Muscle layer of colon (tissue), 2 donors: ENCODE results near the gene FCGR3A.
"Not testable (repeated sequence)": the region's sequence is repeated elsewhere in the genome, so short reads cannot be mapped to it uniquely, and the experiment has no call there.

Experiments used
- H3K27ac ChIP-seq: one replicate; pipeline ENCODE4 v1.7.0; 2013; ENCODE audit warnings: low read depth, mild to moderate bottlenecking, low read length, moderate library complexity
- H3K27me3 ChIP-seq, 2 donors: one replicate each; pipeline ENCODE4 v1.7.0; 2013; ENCODE audit warnings: low read length in 2 of 2, mild to moderate bottlenecking in 2 of 2; ENCODE audit not compliant: insufficient read depth in 2 of 2, control insufficient read depth in 1 of 2
- H3K36me3 ChIP-seq: one replicate; pipeline ENCODE4 v1.7.0; 2013; ENCODE audit warnings: mild to moderate bottlenecking, low read length; ENCODE audit not compliant: insufficient read depth
- H3K4me1 ChIP-seq: one replicate; pipeline ENCODE4 v1.7.0; 2013; ENCODE audit warnings: mild to moderate bottlenecking, low read length; ENCODE audit not compliant: insufficient read depth
- H3K4me3 ChIP-seq, 2 donors: one replicate each; pipeline ENCODE4 v1.7.0; 2013; ENCODE audit warnings: low read length in 2 of 2, low read depth in 1 of 2, mild to moderate bottlenecking in 1 of 2, moderate library complexity in 1 of 2
- H3K9ac ChIP-seq: one replicate; pipeline ENCODE4 v1.7.0; 2013; ENCODE audit warnings: low read length
- H3K9me3 ChIP-seq: one replicate; pipeline ENCODE4 v1.7.0; 2013; ENCODE audit warnings: mild to moderate bottlenecking, low read length
- donor health status: abdominal sarcoma.
- donor health status: Adenocarcinoma of cecum.

The FCGR3A gene

DNA sequence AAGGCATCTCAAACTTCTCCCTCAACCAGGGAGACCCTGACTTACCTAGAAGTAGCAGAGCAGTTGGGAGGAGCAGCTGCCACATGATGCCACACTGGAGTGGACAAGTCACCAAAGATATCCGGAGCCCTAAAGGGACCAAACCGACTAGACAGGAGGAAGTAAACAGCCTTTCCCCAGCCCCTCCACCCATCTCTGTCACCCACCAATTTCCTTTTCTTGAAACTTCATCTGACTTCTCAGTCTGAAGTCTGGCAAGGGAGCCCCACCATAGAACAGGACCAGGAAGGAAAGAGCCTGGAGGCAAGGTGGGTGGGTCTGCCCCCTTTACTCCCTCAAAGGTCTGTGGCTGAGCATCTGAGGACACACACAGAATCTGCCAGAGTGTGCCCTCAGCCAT, at the start of gene FCGR3A:
TSS of gene FCGR3A (minus strand) at position 167 of the 400 bp plus-strand sequence. CDS start at position 85, 82 bp downstream.
- Histone ChIP-seq H3K9me3 (no peaks in the 10 kb centered on the region), H3K9ac (no peak within 1 kb of the TSS), H3K27ac (no peak within 1 kb of the TSS), H3K27me3 (no peaks in the 10 kb centered on the region), H3K36me3 (no peaks in the 10 kb centered on the region), H3K4me3 (no peak within 1 kb of the TSS), H3K4me1 (no peaks in the 10 kb centered on the region)

- H3K36me3 ChIP-seq, H3K27ac ChIP-seq, H3K9ac ChIP-seq, H3K4me1 ChIP-seq, H3K4me3 ChIP-seq, H3K27me3 ChIP-seq, H3K9me3 ChIP-seq: not testable (repeated sequence)
These were observed 47.5 kb upstream of the FCGR3A start for GRCh38 chr1:161597077-161597476.

- not testable (repeated sequence) for H3K9me3 ChIP-seq
These were observed 46.0 kb upstream of the FCGR3A start for GRCh38 chr1:161595583-161595982.

GRCh38 chr1:161595173-161595572, 45.6 kb upstream of the FCGR3A start:
- H3K9ac ChIP-seq, H3K27ac ChIP-seq, H3K4me1 ChIP-seq, H3K27me3 ChIP-seq, H3K4me3 ChIP-seq, H3K9me3 ChIP-seq, H3K36me3 ChIP-seq: not testable (repeated sequence)

More at GRCh38 chr1:161595583-161595982, 46.0 kb upstream of the FCGR3A start:
- not testable (repeated sequence) for H3K27ac ChIP-seq, H3K9ac ChIP-seq, H3K4me3 ChIP-seq, H3K4me1 ChIP-seq, H3K36me3 ChIP-seq, H3K27me3 ChIP-seq

DNA sequence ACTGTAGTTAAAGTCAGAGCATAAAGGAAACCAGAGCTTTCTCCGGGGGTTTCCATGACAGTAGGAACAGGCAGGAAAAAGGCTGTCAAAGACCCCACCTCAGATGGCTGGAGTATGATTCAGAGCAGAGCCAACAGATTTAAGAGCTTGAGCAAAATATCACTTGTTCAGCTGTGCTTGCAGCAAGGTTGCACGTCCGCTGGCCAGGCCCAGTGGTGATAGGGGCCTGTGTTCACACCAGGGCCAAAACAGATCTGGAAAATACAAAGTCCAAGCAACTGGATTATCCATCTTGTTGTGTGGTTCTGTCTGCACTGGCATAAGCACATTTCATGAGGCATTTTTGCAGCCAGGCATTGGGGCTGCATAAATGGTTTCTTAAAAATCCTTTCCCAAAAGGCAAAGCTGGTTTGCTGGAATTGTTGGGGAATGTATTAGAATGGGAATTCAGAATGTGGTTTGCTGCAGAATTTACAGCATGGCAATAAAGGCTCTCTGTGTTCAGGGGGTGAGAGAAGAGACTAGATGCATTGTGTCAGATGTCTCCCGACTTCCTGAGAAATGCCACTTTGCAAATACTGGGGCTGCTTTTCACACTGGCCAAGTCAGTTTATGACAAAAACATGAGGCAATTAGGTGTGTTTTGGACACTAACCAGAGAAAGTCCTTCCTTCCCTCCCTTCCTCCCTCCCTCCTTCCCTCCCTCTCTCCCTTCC, 44.8 kb upstream of the FCGR3A start:
- H3K4me1 ChIP-seq, H3K27me3 ChIP-seq, H3K4me3 ChIP-seq, H3K36me3 ChIP-seq, H3K9ac ChIP-seq, H3K9me3 ChIP-seq, H3K27ac ChIP-seq: not testable (repeated sequence)

- H3K9me3 ChIP-seq, H3K4me1 ChIP-seq, H3K9ac ChIP-seq, H3K27me3 ChIP-seq, H3K27ac ChIP-seq, H3K4me3 ChIP-seq, H3K36me3 ChIP-seq: not testable (repeated sequence)
These were observed 43.6 kb upstream of the FCGR3A start for GRCh38 chr1:161593092-161593755.

DNA sequence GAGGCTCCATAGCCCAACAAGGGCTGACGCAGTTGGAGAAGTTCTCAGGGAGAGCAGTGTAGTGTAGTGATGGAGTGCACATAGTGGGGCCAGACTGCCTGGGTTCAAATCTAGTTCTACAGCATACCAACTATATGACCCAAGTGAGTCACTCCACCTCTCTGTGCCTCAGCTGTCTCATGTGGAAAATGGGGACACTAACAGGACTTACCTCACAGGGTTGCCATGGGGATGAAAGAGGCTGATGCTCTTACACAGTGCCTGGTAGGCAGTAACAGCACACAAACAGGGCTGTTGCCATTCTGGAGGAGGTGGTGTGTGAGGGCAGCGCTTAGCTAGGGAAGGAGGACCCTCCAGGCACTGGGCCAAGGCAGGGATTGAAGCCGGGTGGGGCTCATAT, 43.0 kb upstream of the FCGR3A start:
- not testable (repeated sequence) for H3K27me3 ChIP-seq, H3K4me1 ChIP-seq, H3K27ac ChIP-seq, H3K9me3 ChIP-seq, H3K36me3 ChIP-seq, H3K9ac ChIP-seq, H3K4me3 ChIP-seq

GRCh38 chr1:161589920-161590319, 40.3 kb upstream of the FCGR3A start:
- not testable (repeated sequence) for H3K36me3 ChIP-seq, H3K9me3 ChIP-seq, H3K9ac ChIP-seq, H3K4me3 ChIP-seq, H3K27me3 ChIP-seq, H3K27ac ChIP-seq, H3K4me1 ChIP-seq

GRCh38 chr1:161589365-161589764, 39.7 kb upstream of the FCGR3A start:
- H3K36me3 ChIP-seq, H3K27me3 ChIP-seq, H3K9ac ChIP-seq, H3K9me3 ChIP-seq, H3K4me3 ChIP-seq, H3K4me1 ChIP-seq, H3K27ac ChIP-seq: not testable (repeated sequence)

GRCh38 chr1:161588596-161588995, 39.0 kb upstream of the FCGR3A start:
- not testable (repeated sequence) for H3K36me3 ChIP-seq, H3K9me3 ChIP-seq, H3K4me1 ChIP-seq, H3K27me3 ChIP-seq, H3K9ac ChIP-seq, H3K4me3 ChIP-seq, H3K27ac ChIP-seq

DNA sequence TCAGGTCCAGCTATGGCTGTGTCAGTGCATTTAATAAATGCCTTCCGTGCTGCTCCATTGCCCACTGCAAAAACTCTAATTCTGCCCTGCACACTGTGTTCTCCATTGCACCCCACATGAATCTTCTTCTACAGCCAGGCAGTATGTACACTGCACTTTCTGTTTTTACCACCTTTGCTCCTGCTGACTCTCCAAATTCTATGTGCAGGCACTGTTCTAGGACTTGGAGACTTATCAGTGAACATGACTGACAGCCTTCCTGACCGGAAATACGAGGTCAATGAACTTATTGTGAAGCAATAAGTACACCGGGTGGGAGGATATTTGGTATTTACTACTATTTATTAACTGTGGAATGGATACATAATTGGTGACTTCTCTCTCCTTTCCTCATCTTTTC, 33.3 kb upstream of the FCGR3A start:
- H3K4me1 ChIP-seq, H3K9me3 ChIP-seq, H3K4me3 ChIP-seq, H3K36me3 ChIP-seq, H3K9ac ChIP-seq, H3K27ac ChIP-seq, H3K27me3 ChIP-seq: not testable (repeated sequence)

GRCh38 chr1:161580879-161581537, 31.4 kb upstream of the FCGR3A start:
- not testable (repeated sequence) for H3K27me3 ChIP-seq, H3K4me1 ChIP-seq, H3K36me3 ChIP-seq

More at GRCh38 chr1:161580879-161581537, 31.4 kb upstream of the FCGR3A start:
- H3K9ac ChIP-seq, H3K27ac ChIP-seq, H3K9me3 ChIP-seq, H3K4me3 ChIP-seq: not testable (repeated sequence)
